GM21423 (cell line): ENCODE results near the gene ALS2.
"Not testable (repeated sequence)": the region's sequence is repeated elsewhere in the genome, so short reads cannot be mapped to it uniquely, and the experiment has no call there.

Experiments
- ATAC-seq: cut with Tn5 transposase; IDR thresholded peaks from one replicate; pipeline ENCODE4 v1.9.1; 2021; ENCODE audit warnings: mild to moderate bottlenecking, moderate library complexity; ENCODE audit not compliant: unreplicated experiment

The ALS2 gene

GRCh38 chr2:201794294-201794693 lies 13.6 kb upstream of the ALS2 start:
- ATAC-seq = no peak

GRCh38 chr2:201793631-201794030 lies 12.9 kb upstream of the ALS2 start:
- no peak for ATAC-seq

- no peak for ATAC-seq
Observed at GRCh38 chr2:201790989-201791388, 10.3 kb upstream of the ALS2 start.

- no peak for ATAC-seq
Observed at GRCh38 chr2:201790291-201790690, 9.6 kb upstream of the ALS2 start.

- no peak for ATAC-seq
Observed at GRCh38 chr2:201789395-201789794, 8.7 kb upstream of the ALS2 start.

- ATAC-seq = no peak
Observed at GRCh38 chr2:201788371-201788770, 7.6 kb upstream of the ALS2 start.

GRCh38 chr2:201786471-201786870 lies 5.7 kb upstream of the ALS2 start:
- ATAC-seq = no peak

- ATAC-seq = no peak
Observed at GRCh38 chr2:201785135-201785534, 4.4 kb upstream of the ALS2 start.

- no peak for ATAC-seq
Observed at GRCh38 chr2:201784563-201784962, 3.8 kb upstream of the ALS2 start.

GRCh38 chr2:201781557-201782051 lies 871 bp upstream of the ALS2 start:
- no peak for ATAC-seq

GRCh38 chr2:201779901-201780673 lies 646 bp downstream of the ALS2 start:
- ATAC-seq = peak; percentile 4

- no peak for ATAC-seq
Observed at GRCh38 chr2:201777869-201778268, 2.9 kb downstream of the ALS2 start.

GRCh38 chr2:201777043-201777442 lies 3.7 kb downstream of the ALS2 start:
- ATAC-seq = no peak

- ATAC-seq = no peak
Observed at GRCh38 chr2:201775326-201775725, 5.4 kb downstream of the ALS2 start.

- no peak for ATAC-seq
Observed at GRCh38 chr2:201774546-201774945, 6.2 kb downstream of the ALS2 start.

GRCh38 chr2:201773990-201774389 lies 6.7 kb downstream of the ALS2 start:
- ATAC-seq = no peak

GRCh38 chr2:201769666-201770373 lies 10.9 kb downstream of the ALS2 start:
- no peak for ATAC-seq

- ATAC-seq = no peak
Observed at GRCh38 chr2:201768918-201769317, 11.8 kb downstream of the ALS2 start.

- ATAC-seq = no peak
Observed at GRCh38 chr2:201765799-201766198, 14.9 kb downstream of the ALS2 start.

GRCh38 chr2:201764469-201764868 lies 16.3 kb downstream of the ALS2 start:
- not testable (repeated sequence) for ATAC-seq

- ATAC-seq = no peak
Observed at GRCh38 chr2:201761101-201761500, 19.6 kb downstream of the ALS2 start.

- no peak for ATAC-seq
Observed at GRCh38 chr2:201759567-201759966, 21.2 kb downstream of the ALS2 start.
